HCT116 (cell line): ENCODE results near the gene DOK7. TPM values are rescaled to one million over a fixed set of nuclear protein-coding genes. Genes with fewer than 3 reads are reported as not detected.

ENCODE experiments used
- ATAC-seq: fragments of 200-7000 bp; cut with Tn5 transposase; 2 replicates; pipeline ENCODE4 v1.9.1; 2020; ENCODE audit warnings: mild to moderate bottlenecking, moderate library complexity
- BruUV-seq: library from RNA; stranded (reverse); fragments of 400-500 nt; replicated peaks from 2 replicates; lab custom pipeline; 2021; lab: Mats Ljungman, UMichigan
- CTCF ChIA-PET: fragments of 300-600 bp; sonication (Branson Sonifier 250); formaldehyde crosslinking; loops from one replicate; lab custom pipeline; 2021; ENCODE audit warnings: antibody characterized with exemption; lab: Charles Lee
- POLR2A ChIA-PET: fragments of 300-600, 350-600 bp; sonication (Branson Sonifier 250); formaldehyde crosslinking; loops from one replicate; lab custom pipeline; 2021; ENCODE audit warnings: antibody characterized with exemption; lab: Charles Lee
- RAD21 ChIA-PET, 2 experiments: fragments of 300-600 bp; sonication (Branson Sonifier 250); formaldehyde crosslinking; loops; one replicate each; lab custom pipeline; 2023; ENCODE audit warnings: low total read pairs in 2 of 2; ENCODE audit not compliant: uncharacterized antibody in 2 of 2, unreplicated experiment in 2 of 2, low non-redundant PET in 1 of 2; lab: Charles Lee
- DNase-seq: peaks from one replicate; pipeline ENCODE4 v3.0.0-alpha.2; 2010; ENCODE audit warnings: low read depth, low spot score
- H2AFZ ChIP-seq: fragments of 200-600 bp; shearing (Covaris generic), sonication (generic); 2 replicates; pipeline ENCODE4 v1.6.1; 2017; ENCODE audit warnings: low read depth, mixed run types, mixed read lengths, antibody characterized with exemption, low read length; ENCODE audit not compliant: poor library complexity, severe bottlenecking
- H3K27ac ChIP-seq: 2 replicates; pipeline ENCODE4 v1.5.1; 2012; ENCODE audit warnings: low read depth, low read length
- H3K27me3 ChIP-seq: fragments of 200-600 bp; sonication (generic); 2 replicates; pipeline ENCODE4 v1.6.1; 2016; ENCODE audit warnings: mixed run types, low read length, mixed read lengths; ENCODE audit not compliant: insufficient read depth
- H3K36me3 ChIP-seq, 2 experiments: fragments of 200-500 bp in 1 of 2; fragments of 200-600 bp in 1 of 2; sonication (Bioruptor generic) in 1 of 2; sonication (generic) in 1 of 2; 2 replicates each; pipeline versions ENCODE4 v1.5.1 to v1.6.1; 2014 to 2016; ENCODE audit warnings: low read length in 2 of 2, inconsistent platforms in 1 of 2, mixed read lengths in 1 of 2, mixed run types in 1 of 2; ENCODE audit not compliant: insufficient read depth in 2 of 2, control insufficient read depth in 1 of 2
- H3K4me1 ChIP-seq, 2 experiments: fragments of 200-600 bp in 1 of 2; sonication (generic) in 1 of 2; 2 replicates each; pipeline versions ENCODE4 v1.5.1 to v1.6.1; 2012 to 2017; ENCODE audit warnings: low read length in 2 of 2, inconsistent platforms in 1 of 2, mild to moderate bottlenecking in 1 of 2, mixed read lengths in 1 of 2, mixed run types in 1 of 2, moderate library complexity in 1 of 2; ENCODE audit not compliant: insufficient read depth in 2 of 2, control insufficient read depth in 1 of 2
- H3K4me2 ChIP-seq: fragments of 200-600 bp; sonication (generic); 2 replicates; pipeline ENCODE4 v1.6.1; 2017; ENCODE audit warnings: mixed run types, low read length, mixed read lengths
- H3K4me3 ChIP-seq, 2 experiments: fragments of 200-600 bp in 1 of 2; sonication (generic) in 1 of 2; replicated peaks in 1 of 2; 2 replicates each; pipeline ENCODE4 v1.5.1; 2011 to 2016; ENCODE audit warnings: low read length in 2 of 2, control low read depth in 1 of 2, low read depth in 1 of 2, mild to moderate bottlenecking in 1 of 2, mixed read lengths in 1 of 2, mixed run types in 1 of 2
- H3K79me2 ChIP-seq: fragments of 200-600 bp; sonication (generic); 2 replicates; pipeline ENCODE4 v1.6.1; 2017; ENCODE audit warnings: mild to moderate bottlenecking, mixed run types, low read length, moderate library complexity, mixed read lengths; ENCODE audit not compliant: insufficient read depth
- H3K9ac ChIP-seq: fragments of 200-600 bp; sonication (generic); 2 replicates; pipeline ENCODE4 v1.6.1; 2016; ENCODE audit warnings: low read length, mixed read lengths
- H3K9me2 ChIP-seq: fragments of 200-600 bp; sonication (generic), shearing (Covaris generic); 2 replicates; pipeline ENCODE4 v1.6.1; 2017; ENCODE audit warnings: mixed run types, mild to moderate bottlenecking, moderate library complexity; ENCODE audit not compliant: insufficient read depth
- H3K9me3 ChIP-seq, 2 experiments: fragments of 200-500 bp in 1 of 2; fragments of 200-600 bp in 1 of 2; sonication (Bioruptor generic) in 1 of 2; sonication (generic) in 1 of 2; 2 replicates each; pipeline ENCODE4 v1.6.1; 2014 to 2017; ENCODE audit warnings: low read length in 2 of 2, mixed read lengths in 2 of 2, inconsistent platforms in 1 of 2, low read depth in 1 of 2, mild to moderate bottlenecking in 1 of 2, mixed run types in 1 of 2, moderate library complexity in 1 of 2; ENCODE audit not compliant: control insufficient read depth in 1 of 2, insufficient read depth in 1 of 2
- H4K20me1 ChIP-seq: fragments of 200-600 bp; sonication (generic), shearing (Covaris generic); 2 replicates; pipeline ENCODE4 v1.6.1; 2017; ENCODE audit warnings: mixed run types, mild to moderate bottlenecking, moderate library complexity; ENCODE audit not compliant: insufficient read depth
- CBX3 ChIP-seq: IDR thresholded peaks from 2 replicates; pipeline ENCODE4 v1.6.1; 2012; ENCODE audit warnings: low read depth
- CEBPB ChIP-seq: IDR thresholded peaks from 2 replicates; pipeline ENCODE4 v1.6.1; 2012; ENCODE audit warnings: low read depth
- EGR1 ChIP-seq: IDR thresholded peaks from 2 replicates; pipeline ENCODE4 v1.6.1; 2012; ENCODE audit warnings: low read depth
- ELF1 ChIP-seq: IDR thresholded peaks from 2 replicates; pipeline ENCODE4 v1.6.1; 2012; ENCODE audit warnings: low read depth, borderline replicate concordance
- EZH2 ChIP-seq: fragments of 200-600 bp; sonication (generic); IDR thresholded peaks from 2 replicates; pipeline ENCODE4 v1.6.1; 2017; ENCODE audit warnings: antibody characterized with exemption, mixed run types
- EZH2phosphoT487 ChIP-seq: fragments of 200-600 bp; IDR thresholded peaks from 2 replicates; pipeline ENCODE4 v1.6.1; 2018; ENCODE audit warnings: antibody characterized with exemption, borderline replicate concordance
- FOSL1 ChIP-seq: IDR thresholded peaks from 2 replicates; pipeline ENCODE4 v1.6.1; 2012; ENCODE audit warnings: low read depth
- JUND ChIP-seq: IDR thresholded peaks from 2 replicates; pipeline ENCODE4 v1.6.1; 2012
- POLR2A ChIP-seq: IDR thresholded peaks from 2 replicates; pipeline ENCODE4 v1.7.0; 2011; ENCODE audit warnings: borderline replicate concordance; ENCODE audit not compliant: insufficient read depth, insufficient read length; ENCODE audit errors: extremely low read depth
- POLR2AphosphoS5 ChIP-seq: IDR thresholded peaks from 2 replicates; pipeline ENCODE4 v1.6.1; 2011; ENCODE audit warnings: mild to moderate bottlenecking, low read depth, low read length, moderate library complexity
- RAD21 ChIP-seq: IDR thresholded peaks from 2 replicates; pipeline ENCODE4 v1.6.1; 2012; ENCODE audit warnings: low read depth, mild to moderate bottlenecking
- SRF ChIP-seq: IDR thresholded peaks from 2 replicates; pipeline ENCODE4 v1.6.1; 2012; ENCODE audit warnings: low read depth
- TCF7L2 ChIP-seq: IDR thresholded peaks from 2 replicates; pipeline ENCODE4 v1.7.0; 2011; ENCODE audit warnings: borderline replicate concordance, inconsistent platforms; ENCODE audit not compliant: insufficient read depth, insufficient read length; ENCODE audit errors: extremely low read depth
- ZFX ChIP-seq: fragments of 450-650 bp; IDR thresholded peaks from 2 replicates; pipeline ENCODE4 v1.6.1; 2017
- ZNF274 ChIP-seq: fragments of 200-500 bp; sonication (Bioruptor generic); IDR thresholded peaks from 2 replicates; pipeline ENCODE4 v1.6.1; 2014; ENCODE audit warnings: mild to moderate bottlenecking, low read depth, low read length, inconsistent platforms
- intact Hi-C: fragments of 100-400 bp; cut with micrococcal nuclease; formaldehyde crosslinking; loops from 2 replicates; pipeline ENCODE4 v1.10.0; 2022
- total RNA-seq: library from RNA; stranded (reverse); gene quantifications from one replicate; pipeline ENCODE4 v1.2.1, GENCODE V29; 2021; ENCODE audit not compliant: unreplicated experiment
- TF ChIP-seq, protein P1 (sequence below): IDR thresholded peaks from 2 replicates; pipeline ENCODE4 v1.6.1; 2012
- TF ChIP-seq, protein P2 (sequence below): IDR thresholded peaks from 2 replicates; pipeline ENCODE4 v1.6.1; 2012; ENCODE audit warnings: low read depth
- TF ChIP-seq, protein P3 (sequence below): IDR thresholded peaks from 2 replicates; pipeline ENCODE4 v1.6.1; 2012
- TF ChIP-seq, protein P4 (sequence below): IDR thresholded peaks from 2 replicates; pipeline ENCODE4 v1.6.1; 2011; ENCODE audit warnings: mild to moderate bottlenecking, low read length, moderate library complexity; ENCODE audit not compliant: insufficient replicate concordance; ENCODE audit errors: extremely low read depth
- TF ChIP-seq, protein P5 (sequence below), 3 experiments: fragments of 200-600 bp in 1 of 3; sonication (generic) in 1 of 3; IDR thresholded peaks in 2 of 3; conservative IDR thresholded peaks in 1 of 3; 2 replicates each; pipeline ENCODE4 v1.5.1; 2012 to 2017; ENCODE audit warnings: low read depth in 2 of 3, low read length in 2 of 3, antibody characterized with exemption in 1 of 3, borderline replicate concordance in 1 of 3, control low read depth in 1 of 3, mild to moderate bottlenecking in 1 of 3, mixed read lengths in 1 of 3, mixed run types in 1 of 3, moderate library complexity in 1 of 3; ENCODE audit not compliant: insufficient read depth in 1 of 3

DOK7 gene
- total RNA-seq, 1 experiment from 2014 or later = 2.4 TPM

DNA sequence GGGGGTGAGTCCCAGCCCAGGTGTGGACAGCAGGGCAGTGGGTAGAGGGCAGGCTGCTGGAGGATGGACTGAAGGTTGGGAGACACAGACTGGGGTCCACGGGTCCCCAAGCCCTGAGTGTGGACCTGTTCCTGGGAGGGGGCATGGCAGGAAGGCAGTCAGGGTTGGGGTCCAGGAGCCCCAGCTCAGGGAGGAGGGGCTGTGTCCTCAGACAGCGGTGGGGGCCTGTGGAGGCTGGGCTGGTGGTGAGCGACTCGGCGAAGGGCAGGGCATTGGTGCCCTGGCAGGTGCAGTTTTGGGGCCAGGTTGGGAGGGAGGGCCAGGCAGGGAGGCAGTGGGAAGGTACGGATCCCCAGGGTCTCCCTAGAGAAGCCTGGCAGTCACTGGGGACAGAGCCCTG lies 34.0 kb downstream of the DOK7 start:
- Histone ChIP-seq H4K20me1 (no peaks in the 10 kb centered on the region), H3K36me3 (no peaks in the 10 kb centered on the region), H3K9me3 (no peaks in the 10 kb centered on the region), H3K9ac (no peak overlapping the region), H3K27ac (no peak overlapping the region), H3K9me2 (no peaks in the 10 kb centered on the region), H2AFZ (no peak overlapping the region), H3K4me2 (no peak overlapping the region), H3K79me2 (no peaks in the 10 kb centered on the region), H3K4me1 (no peaks in the 10 kb centered on the region), H3K4me3 (no peak overlapping the region), H3K27me3 (no peaks in the 10 kb centered on the region)
- TF ChIP-seq EZH2phosphoT487 (no peak), POLR2A (no peak), ZFX (no peak), POLR2AphosphoS5 (no peak; the same call in 1 of the 2 replicates), ZNF274 (no peak), FOSL1 (no peak), ELF1 (no peak), CBX3 (no peak), EGR1 (no peak), TCF7L2 (no peak), RAD21 (no peak), CEBPB (no peak), EZH2 (no peak), SRF (no peak), JUND (no peak)
- TF ChIP-seq, protein P1, sequence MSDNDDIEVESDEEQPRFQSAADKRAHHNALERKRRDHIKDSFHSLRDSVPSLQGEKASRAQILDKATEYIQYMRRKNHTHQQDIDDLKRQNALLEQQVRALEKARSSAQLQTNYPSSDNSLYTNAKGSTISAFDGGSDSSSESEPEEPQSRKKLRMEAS = no peak
- TF ChIP-seq, protein P2, sequence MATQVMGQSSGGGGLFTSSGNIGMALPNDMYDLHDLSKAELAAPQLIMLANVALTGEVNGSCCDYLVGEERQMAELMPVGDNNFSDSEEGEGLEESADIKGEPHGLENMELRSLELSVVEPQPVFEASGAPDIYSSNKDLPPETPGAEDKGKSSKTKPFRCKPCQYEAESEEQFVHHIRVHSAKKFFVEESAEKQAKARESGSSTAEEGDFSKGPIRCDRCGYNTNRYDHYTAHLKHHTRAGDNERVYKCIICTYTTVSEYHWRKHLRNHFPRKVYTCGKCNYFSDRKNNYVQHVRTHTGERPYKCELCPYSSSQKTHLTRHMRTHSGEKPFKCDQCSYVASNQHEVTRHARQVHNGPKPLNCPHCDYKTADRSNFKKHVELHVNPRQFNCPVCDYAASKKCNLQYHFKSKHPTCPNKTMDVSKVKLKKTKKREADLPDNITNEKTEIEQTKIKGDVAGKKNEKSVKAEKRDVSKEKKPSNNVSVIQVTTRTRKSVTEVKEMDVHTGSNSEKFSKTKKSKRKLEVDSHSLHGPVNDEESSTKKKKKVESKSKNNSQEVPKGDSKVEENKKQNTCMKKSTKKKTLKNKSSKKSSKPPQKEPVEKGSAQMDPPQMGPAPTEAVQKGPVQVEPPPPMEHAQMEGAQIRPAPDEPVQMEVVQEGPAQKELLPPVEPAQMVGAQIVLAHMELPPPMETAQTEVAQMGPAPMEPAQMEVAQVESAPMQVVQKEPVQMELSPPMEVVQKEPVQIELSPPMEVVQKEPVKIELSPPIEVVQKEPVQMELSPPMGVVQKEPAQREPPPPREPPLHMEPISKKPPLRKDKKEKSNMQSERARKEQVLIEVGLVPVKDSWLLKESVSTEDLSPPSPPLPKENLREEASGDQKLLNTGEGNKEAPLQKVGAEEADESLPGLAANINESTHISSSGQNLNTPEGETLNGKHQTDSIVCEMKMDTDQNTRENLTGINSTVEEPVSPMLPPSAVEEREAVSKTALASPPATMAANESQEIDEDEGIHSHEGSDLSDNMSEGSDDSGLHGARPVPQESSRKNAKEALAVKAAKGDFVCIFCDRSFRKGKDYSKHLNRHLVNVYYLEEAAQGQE = no peak
- TF ChIP-seq, protein P3, sequence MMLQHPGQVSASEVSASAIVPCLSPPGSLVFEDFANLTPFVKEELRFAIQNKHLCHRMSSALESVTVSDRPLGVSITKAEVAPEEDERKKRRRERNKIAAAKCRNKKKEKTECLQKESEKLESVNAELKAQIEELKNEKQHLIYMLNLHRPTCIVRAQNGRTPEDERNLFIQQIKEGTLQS = no peak
- TF ChIP-seq, protein P4, sequence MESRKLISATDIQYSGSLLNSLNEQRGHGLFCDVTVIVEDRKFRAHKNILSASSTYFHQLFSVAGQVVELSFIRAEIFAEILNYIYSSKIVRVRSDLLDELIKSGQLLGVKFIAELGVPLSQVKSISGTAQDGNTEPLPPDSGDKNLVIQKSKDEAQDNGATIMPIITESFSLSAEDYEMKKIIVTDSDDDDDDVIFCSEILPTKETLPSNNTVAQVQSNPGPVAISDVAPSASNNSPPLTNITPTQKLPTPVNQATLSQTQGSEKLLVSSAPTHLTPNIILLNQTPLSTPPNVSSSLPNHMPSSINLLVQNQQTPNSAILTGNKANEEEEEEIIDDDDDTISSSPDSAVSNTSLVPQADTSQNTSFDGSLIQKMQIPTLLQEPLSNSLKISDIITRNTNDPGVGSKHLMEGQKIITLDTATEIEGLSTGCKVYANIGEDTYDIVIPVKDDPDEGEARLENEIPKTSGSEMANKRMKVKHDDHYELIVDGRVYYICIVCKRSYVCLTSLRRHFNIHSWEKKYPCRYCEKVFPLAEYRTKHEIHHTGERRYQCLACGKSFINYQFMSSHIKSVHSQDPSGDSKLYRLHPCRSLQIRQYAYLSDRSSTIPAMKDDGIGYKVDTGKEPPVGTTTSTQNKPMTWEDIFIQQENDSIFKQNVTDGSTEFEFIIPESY = no peak
- TF ChIP-seq, protein P5, sequence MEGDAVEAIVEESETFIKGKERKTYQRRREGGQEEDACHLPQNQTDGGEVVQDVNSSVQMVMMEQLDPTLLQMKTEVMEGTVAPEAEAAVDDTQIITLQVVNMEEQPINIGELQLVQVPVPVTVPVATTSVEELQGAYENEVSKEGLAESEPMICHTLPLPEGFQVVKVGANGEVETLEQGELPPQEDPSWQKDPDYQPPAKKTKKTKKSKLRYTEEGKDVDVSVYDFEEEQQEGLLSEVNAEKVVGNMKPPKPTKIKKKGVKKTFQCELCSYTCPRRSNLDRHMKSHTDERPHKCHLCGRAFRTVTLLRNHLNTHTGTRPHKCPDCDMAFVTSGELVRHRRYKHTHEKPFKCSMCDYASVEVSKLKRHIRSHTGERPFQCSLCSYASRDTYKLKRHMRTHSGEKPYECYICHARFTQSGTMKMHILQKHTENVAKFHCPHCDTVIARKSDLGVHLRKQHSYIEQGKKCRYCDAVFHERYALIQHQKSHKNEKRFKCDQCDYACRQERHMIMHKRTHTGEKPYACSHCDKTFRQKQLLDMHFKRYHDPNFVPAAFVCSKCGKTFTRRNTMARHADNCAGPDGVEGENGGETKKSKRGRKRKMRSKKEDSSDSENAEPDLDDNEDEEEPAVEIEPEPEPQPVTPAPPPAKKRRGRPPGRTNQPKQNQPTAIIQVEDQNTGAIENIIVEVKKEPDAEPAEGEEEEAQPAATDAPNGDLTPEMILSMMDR (IDR thresholded peaks at IDR 0.05 in 2 of 3, conservative IDR thresholded peaks at IDR 0.05 in 1 of 3; ENCODE audit: borderline replicate concordance in 1 of 3, insufficient read depth in 1 of 3, low read depth in 2 of 3, low read length in 2 of 3) = no peak
- CTCF ChIA-PET = no interaction called here
- POLR2A ChIA-PET = no interaction called here
- intact Hi-C loops = no loop called here
- DNase-seq (no peak), ATAC-seq (no peak)
- BruUV-seq = no TSS peak
- RAD21 ChIA-PET = no interaction called here
